Cardiac ventricle fibroblast (primary cell): Measurements from ENCODE around the gene ZFAND5. TPM values are rescaled to one million over a fixed set of nuclear protein-coding genes. Genes with fewer than 3 reads are reported as not detected.

Source experiments
- total RNA-seq: library from RNA; depleted of rRNA; stranded (reverse); fragments of >200 nt; gene quantifications from 2 replicates; pipeline ENCODE4 v1.2.3, GENCODE V29; 2015

ZFAND5 gene
- total RNA-seq: 94.1 and 107 TPM in 2 replicates

GRCh38 chr9:72364679-72365524 is at the start of gene ZFAND5:
TSS of gene ZFAND5 (minus strand) at chr9:72365208. CDS start at chr9:72360778, 4,430 bp downstream.

Other genes starting within 250 kb of the ZFAND5 start
- not detected in 2 replicates for gene GDA, start 215.8 kb downstream of the ZFAND5 start, total RNA-seq
- not detected in 2 replicates for gene TMC1, start 156.4 kb upstream of the ZFAND5 start, total RNA-seq